Ramos (cell line): ENCODE data around the gene EPC2.

Experiments
- in situ Hi-C: fragments of 300-500 bp; cut with MboI; formaldehyde crosslinking; loops from one replicate; pipeline ENCODE4 v1.14.3; 2022; ENCODE audit warnings: low sequenced_read_pairs; ENCODE audit not compliant: unreplicated experiment

The EPC2 gene

GRCh38 chr2:148719941-148720436 lies 75.4 kb downstream of the EPC2 start:
- in situ Hi-C loops = no loop called here

DNA sequence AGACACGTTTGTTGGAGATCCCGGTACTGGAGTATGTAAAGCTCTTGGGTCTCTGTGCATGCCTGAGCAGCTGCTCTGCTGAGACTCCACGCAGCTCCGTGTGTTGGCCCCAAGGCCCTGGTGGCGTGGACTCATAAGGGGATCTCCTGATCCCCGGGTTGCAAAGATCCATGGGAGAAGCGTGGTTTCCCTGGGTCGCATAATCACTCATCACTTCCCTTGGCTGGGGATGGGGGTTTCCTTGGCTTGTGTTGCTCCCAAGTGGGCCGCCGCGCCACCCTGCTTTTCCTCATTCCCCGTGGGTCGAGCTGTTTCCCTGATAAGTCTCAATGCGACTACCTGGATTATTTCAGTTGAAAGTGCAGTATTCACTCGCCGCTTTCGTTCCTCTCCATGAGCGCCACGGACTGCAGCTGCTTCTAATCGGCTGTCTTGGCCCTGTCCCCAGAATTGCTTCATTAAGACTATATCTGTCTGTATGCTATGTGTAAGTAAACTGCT lies 76.0 kb downstream of the EPC2 start:
- in situ Hi-C loops = no loop called here

- in situ Hi-C loops = no loop called here
These were observed 77.0 kb downstream of the EPC2 start for GRCh38 chr2:148721520-148721931.

- in situ Hi-C loops = no loop called here
These were observed 77.6 kb downstream of the EPC2 start for GRCh38 chr2:148721991-148722777.

DNA sequence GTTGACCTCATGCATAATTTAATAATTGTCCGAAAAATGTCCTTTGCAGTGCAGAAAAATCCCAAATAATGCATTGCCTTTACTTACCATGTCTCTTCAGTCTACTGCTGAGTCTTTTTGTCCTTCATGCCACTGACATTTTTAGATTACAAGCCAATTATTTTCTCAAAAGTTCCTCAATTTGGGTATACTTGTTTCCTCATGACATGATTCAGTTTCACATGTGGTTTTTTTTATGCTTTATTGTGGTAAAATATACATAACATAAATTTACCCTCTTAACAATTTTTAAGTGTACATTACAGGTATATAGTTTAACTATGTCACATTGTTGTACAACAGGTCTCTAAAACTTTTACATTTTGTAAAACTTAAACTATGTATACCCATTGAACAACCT lies 81.0 kb downstream of the EPC2 start:
- in situ Hi-C loops = no loop called here

DNA sequence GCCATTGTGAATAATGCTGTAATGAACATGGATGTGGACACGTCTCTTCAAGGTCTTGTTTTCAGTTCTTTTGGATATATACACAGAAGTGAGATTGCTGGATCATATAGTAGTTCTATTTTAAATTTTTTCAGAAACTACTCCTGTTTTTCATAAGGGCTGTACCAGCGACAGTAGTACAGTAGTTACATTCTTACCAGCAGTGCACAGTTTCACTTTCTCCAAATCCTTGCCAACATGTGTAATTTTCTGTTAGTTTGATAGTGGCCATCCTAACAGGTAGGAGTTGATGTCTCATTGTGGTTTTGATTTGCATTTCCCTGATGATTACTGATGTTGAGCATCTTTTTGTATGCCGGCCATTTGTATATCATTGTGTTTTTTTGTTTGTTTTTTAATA lies 81.7 kb downstream of the EPC2 start:
- in situ Hi-C loops = no loop called here

- in situ Hi-C loops = no loop called here
These were observed 85.5 kb downstream of the EPC2 start for GRCh38 chr2:148730085-148730484.

DNA sequence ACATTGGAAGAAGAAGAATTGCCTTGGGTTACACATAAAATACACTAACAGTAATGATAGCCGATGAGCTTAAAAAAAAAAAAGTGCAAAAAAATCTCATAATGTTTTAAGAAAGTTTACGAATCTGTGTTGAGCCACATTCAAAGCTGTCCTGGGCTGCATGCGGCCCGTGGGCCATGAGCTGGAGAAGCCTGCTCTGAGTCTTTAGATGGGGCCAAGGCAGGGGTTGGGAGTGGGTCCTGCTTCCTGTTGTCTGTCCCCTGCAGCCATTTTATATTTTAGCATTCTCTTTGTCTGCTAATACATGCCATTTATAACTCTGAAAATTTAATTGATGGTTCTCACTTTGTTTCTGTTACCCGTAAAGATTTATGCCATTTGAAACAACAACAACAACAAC lies 93.2 kb downstream of the EPC2 start:
- in situ Hi-C loops = no loop called here

DNA sequence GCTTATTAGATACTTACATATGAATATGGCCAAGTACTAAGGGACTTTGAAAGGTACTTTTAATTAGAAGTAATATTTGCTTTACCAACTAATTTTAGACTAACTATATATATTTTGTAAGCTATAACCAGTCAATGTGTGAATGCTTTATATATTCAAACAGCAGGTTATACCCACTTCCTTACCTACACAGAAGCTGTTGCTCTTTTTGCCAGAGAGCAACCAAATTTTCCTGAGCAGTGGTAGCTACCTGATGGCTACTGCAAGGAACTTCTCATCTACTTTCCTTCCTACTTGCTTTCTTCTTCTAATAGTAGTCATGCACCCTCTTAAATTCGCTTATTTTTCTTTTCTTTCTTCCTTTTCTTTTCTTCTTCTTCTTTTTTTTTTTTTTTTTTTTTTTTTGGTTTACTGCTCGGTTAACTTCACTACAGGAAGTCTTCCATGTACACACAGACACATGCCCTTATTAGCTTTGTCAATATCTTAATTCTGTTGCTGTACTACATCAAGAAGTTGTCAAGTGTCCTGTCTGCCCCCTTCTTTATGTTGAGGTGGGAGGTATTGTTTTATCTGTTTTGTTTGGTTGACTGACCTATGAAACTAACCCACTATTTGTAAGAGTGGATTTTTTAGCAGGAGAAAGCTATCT lies 95.0 kb downstream of the EPC2 start:
- in situ Hi-C loops = no loop called here

DNA sequence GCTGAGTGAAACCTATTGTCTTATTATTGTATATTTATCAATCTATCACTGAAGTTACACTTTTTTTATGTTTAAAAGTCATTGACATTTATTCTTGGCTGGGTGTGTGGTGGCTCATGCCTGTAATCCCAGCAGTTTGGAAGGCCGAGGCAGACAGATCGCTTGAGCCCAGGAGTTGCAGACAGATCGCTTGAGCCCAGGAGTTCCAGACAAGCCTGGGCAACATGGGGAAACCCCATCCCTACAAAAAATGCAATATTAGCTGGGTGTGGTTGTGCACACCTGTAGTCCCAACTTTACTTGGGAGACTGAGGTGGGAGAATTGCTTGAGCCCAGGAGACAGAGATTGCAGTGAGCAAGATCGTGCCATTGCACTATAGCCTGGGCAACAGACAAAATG lies 97.8 kb downstream of the EPC2 start:
- in situ Hi-C loops = no loop called here

- in situ Hi-C loops = no loop called here
These were observed 100.8 kb downstream of the EPC2 start for GRCh38 chr2:148745151-148745851.

DNA sequence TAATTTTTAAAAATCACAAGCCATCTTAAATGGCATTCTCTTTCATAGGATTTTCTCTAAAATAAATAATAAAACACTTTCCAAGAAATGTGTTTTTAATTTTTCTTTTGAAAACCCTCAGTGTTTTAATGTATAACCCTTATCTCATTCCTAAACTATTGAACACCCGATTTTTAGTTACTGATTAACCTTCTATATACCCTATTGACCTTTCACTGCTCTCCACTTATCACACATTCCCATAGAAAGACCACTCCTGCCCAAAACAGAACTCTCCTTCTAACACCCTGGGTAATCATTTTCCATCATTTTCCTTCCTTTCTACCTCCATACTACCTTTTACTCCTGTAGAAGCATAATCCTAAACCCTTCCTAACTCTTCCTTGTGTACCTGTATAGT lies 102.4 kb downstream of the EPC2 start:
- in situ Hi-C loops = no loop called here

DNA sequence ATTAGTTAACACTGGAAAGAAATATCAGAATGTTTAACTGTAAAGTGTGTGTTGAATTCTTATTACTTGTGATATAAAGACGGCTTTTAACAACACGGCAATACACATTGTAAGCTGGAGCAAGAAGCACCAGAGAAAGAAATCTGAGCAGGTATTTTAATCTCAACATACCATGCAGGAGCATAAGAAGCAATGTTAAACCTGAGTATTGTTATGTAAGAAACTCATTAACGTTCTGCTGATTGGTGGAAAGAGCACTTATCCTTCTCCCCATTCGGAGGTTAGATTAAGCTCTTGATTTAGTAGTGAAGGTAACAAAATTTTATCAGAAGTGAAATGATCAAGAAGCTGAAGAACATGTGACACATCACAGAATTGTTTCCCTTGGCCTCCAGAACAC lies 107.4 kb downstream of the EPC2 start:
- in situ Hi-C loops = no loop called here

DNA sequence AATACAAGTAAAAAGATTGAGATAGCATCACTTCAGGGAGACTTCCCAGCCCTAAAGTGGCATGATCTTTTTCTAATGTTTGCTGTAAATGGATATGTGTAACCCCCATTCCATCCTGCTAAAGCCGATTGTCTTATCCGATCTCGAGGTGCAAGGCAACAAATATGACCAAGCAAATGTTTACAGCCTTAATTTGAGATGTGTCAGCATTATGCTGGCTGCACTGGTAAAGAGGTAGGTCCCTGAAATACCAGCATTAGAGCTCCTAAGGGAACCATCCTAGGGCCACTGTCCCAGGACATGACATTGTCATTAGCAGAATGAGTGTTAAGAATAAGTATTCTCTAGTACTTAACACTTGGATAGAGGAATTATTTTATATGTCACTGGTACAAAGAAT lies 108.4 kb downstream of the EPC2 start:
- in situ Hi-C loops = no loop called here

DNA sequence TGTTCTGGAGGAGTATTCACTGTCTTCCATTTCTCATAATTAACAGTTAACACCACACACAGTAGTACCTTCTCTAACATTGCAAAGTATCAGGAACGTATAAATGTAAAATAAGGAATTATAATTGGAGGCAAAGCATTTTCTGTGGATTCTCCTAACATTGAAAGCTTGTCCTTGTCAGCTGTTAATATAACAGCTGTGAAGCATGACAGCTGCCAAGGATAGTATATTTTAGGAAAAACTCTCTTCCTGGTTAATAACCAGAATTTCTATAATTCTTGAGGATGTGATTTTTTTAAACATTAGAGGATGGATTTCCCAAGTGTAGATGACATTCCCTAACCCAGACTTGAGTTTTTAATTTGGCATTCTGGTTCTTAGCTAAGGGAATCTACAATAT lies 110.3 kb downstream of the EPC2 start:
- in situ Hi-C loops = no loop called here

GRCh38 chr2:148756292-148756975 lies 111.9 kb downstream of the EPC2 start:
- in situ Hi-C loops = no loop called here

GRCh38 chr2:148764815-148765214 lies 120.3 kb downstream of the EPC2 start:
- in situ Hi-C loops = no loop called here

DNA sequence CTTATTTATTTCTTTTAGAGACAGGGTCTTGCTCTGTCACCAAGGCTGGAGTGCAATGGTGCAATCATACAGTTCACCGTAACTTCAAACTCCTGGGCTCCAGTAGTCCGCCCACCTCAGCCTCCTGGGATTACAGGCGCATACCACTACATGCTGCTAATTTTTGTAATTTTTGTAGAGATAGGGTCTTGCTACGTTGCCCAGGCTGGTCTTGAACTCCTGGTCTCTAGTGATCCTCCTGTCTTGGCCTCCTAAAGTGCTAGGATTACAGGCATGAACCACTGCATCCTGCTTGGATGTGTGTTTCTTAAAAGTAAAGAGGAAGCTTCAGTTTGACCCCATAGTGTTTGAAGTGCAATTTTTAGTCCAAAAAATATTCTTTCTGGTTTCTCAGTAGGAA lies 125.5 kb downstream of the EPC2 start:
- in situ Hi-C loops = no loop called here

DNA sequence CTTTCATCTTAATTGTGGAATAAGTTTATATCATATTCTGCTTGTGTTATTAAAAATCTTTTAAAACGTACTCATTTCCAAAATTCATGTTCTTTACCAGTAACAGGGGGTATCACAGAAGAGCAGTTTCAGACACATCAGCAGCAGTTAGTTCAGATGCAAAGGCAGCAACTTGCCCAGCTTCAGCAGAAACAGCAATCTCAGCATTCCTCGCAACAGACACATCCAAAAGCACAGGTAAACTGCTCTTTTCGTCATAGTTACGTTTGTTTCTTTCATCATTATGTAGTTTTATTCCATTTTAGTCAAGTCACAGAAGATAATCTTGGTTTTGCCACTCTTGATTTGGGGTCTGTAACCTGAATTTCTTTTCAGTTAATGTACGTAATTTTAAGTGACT lies 137.0 kb downstream of the EPC2 start:
- in situ Hi-C loops = no loop called here

GRCh38 chr2:148789059-148789458 lies 144.5 kb downstream of the EPC2 start:
- in situ Hi-C loops = no loop called here
